ENCODE data around the gene MRTFB. TPM values are rescaled to one million over a fixed set of nuclear protein-coding genes. Genes with fewer than 3 reads are reported as not detected.

Gene MRTFB
- total and polyA plus RNA-seq, 2 of the 13 experiments (the other 11 are each of a cell fraction or from before 2014, with no cell fraction given) = 11.4 to 14.0 TPM

DNA sequence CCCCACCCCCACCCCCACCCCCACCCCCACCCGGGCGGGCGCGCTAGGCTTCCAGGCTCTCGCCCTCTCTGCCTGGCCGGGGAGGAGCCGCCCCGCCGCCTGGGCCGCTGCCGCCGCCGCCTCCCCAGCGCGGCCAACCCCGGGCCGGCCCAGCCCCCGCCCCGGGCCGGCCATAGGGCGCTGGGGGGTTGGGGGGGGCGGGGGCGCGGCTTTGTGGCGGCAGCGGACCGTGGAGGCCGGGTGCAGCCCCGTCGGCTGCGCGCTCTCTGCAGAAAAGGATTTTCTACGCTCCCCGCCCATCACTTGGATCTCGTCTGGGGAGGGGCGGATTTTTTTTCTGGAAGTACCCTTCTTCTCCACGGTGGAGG is 230.9 kb downstream of the MRTFB start (continued):
- TF ChIP-seq ZNF142 (CRISPR knock-in tag; IDR thresholded peaks at IDR 0.05) (0 out of 2 replicates have a peak, but pooled peaks have one; percentile 15), SKI (IDR thresholded peaks at IDR 0.05; ENCODE audit: partially characterized antibody) (no peak), FOXO1 (CRISPR knock-in tag; IDR thresholded peaks at IDR 0.05) (no peak), SP140L (CRISPR knock-in tag; IDR thresholded peaks at IDR 0.05; ENCODE audit: borderline replicate concordance) (no peak), YEATS2 (CRISPR knock-in tag; IDR thresholded peaks at IDR 0.05; ENCODE audit: borderline replicate concordance) (no peak), HOXA9 (CRISPR knock-in tag; IDR thresholded peaks at IDR 0.05; ENCODE audit: borderline replicate concordance) (no peak), TAF1 (CRISPR knock-in tag; IDR thresholded peaks at IDR 0.05) (peak; percentile 15; the same call in 1 of the 2 replicates), SPEN (CRISPR knock-in tag; IDR thresholded peaks at IDR 0.05; ENCODE audit: low read depth) (0 out of 2 replicates have a peak, but pooled peaks have one; percentile 18), POLR2AphosphoS5 (IDR thresholded peaks at IDR 0.05; ENCODE audit: low read depth, low read length) (0 out of 2 replicates have a peak, but pooled peaks have one; percentile 45), SOX13 (IDR thresholded peaks at IDR 0.05) (no peak), SOX13 (CRISPR knock-in tag; conservative IDR thresholded peaks at IDR 0.05 in 1 of 2, IDR thresholded peaks at IDR 0.05 in 1 of 2) (no peak)
- TF ChIP-seq, protein P1, sequence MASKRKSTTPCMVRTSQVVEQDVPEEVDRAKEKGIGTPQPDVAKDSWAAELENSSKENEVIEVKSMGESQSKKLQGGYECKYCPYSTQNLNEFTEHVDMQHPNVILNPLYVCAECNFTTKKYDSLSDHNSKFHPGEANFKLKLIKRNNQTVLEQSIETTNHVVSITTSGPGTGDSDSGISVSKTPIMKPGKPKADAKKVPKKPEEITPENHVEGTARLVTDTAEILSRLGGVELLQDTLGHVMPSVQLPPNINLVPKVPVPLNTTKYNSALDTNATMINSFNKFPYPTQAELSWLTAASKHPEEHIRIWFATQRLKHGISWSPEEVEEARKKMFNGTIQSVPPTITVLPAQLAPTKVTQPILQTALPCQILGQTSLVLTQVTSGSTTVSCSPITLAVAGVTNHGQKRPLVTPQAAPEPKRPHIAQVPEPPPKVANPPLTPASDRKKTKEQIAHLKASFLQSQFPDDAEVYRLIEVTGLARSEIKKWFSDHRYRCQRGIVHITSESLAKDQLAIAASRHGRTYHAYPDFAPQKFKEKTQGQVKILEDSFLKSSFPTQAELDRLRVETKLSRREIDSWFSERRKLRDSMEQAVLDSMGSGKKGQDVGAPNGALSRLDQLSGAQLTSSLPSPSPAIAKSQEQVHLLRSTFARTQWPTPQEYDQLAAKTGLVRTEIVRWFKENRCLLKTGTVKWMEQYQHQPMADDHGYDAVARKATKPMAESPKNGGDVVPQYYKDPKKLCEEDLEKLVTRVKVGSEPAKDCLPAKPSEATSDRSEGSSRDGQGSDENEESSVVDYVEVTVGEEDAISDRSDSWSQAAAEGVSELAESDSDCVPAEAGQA (IDR thresholded peaks at IDR 0.05; ENCODE audit: low read depth) = no peak
- TF ChIP-seq, protein P1 (CRISPR knock-in tag; IDR thresholded peaks at IDR 0.05; ENCODE audit: borderline replicate concordance) = 0 out of 2 replicates have a peak, but pooled peaks have one; percentile 19
- TF ChIP-seq, protein P2, sequence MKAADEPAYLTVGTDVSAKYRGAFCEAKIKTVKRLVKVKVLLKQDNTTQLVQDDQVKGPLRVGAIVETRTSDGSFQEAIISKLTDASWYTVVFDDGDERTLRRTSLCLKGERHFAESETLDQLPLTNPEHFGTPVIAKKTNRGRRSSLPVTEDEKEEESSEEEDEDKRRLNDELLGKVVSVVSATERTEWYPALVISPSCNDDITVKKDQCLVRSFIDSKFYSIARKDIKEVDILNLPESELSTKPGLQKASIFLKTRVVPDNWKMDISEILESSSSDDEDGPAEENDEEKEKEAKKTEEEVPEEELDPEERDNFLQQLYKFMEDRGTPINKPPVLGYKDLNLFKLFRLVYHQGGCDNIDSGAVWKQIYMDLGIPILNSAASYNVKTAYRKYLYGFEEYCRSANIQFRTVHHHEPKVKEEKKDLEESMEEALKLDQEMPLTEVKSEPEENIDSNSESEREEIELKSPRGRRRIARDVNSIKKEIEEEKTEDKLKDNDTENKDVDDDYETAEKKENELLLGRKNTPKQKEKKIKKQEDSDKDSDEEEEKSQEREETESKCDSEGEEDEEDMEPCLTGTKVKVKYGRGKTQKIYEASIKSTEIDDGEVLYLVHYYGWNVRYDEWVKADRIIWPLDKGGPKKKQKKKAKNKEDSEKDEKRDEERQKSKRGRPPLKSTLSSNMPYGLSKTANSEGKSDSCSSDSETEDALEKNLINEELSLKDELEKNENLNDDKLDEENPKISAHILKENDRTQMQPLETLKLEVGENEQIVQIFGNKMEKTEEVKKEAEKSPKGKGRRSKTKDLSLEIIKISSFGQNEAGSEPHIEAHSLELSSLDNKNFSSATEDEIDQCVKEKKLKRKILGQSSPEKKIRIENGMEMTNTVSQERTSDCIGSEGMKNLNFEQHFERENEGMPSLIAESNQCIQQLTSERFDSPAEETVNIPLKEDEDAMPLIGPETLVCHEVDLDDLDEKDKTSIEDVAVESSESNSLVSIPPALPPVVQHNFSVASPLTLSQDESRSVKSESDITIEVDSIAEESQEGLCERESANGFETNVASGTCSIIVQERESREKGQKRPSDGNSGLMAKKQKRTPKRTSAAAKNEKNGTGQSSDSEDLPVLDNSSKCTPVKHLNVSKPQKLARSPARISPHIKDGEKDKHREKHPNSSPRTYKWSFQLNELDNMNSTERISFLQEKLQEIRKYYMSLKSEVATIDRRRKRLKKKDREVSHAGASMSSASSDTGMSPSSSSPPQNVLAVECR (CRISPR knock-in tag; IDR thresholded peaks at IDR 0.05; ENCODE audit: borderline replicate concordance) = no peak; the same call in 1 of the 2 replicates

All from HepG2 (cell line).